Erythroblast (primary cell): ENCODE data around the gene SLC22A31.

ENCODE experiments used
- GATA1 ChIP-seq: IDR thresholded peaks from 2 replicates; pipeline ENCODE4 v1.6.1; 2011; ENCODE audit warnings: low read depth, mild to moderate bottlenecking, control low read depth, low read length, moderate library complexity
- POLR2A ChIP-seq: IDR thresholded peaks from 2 replicates; pipeline ENCODE4 v1.6.1; 2011; ENCODE audit warnings: mild to moderate bottlenecking, low read length

- TF ChIP-seq POLR2A (no peak), GATA1 (no peak)
Measured at GRCh38 chr16:89166696-89167424, 33.5 kb downstream of the SLC22A31 start.
